Hematopoietic multipotent progenitor cell treated with erythropoietin and hydrocortisone succinate and interleukin-3 and kit ligand, for 17 days (in vitro differentiated cells): ENCODE results near the gene CDKL5.

Experiments used
- DNase-seq: peaks from one replicate; pipeline ENCODE4 v3.0.0-alpha.2; 2015; ENCODE audit warnings: low spot score

Gene CDKL5

GRCh38 chrX:18698737-18699650 lies 273.6 kb downstream of the CDKL5 start:
- DNase-seq, result no peak

- no peak for DNase-seq
These were observed 276.4 kb downstream of the CDKL5 start for GRCh38 chrX:18701621-18702361.

DNA sequence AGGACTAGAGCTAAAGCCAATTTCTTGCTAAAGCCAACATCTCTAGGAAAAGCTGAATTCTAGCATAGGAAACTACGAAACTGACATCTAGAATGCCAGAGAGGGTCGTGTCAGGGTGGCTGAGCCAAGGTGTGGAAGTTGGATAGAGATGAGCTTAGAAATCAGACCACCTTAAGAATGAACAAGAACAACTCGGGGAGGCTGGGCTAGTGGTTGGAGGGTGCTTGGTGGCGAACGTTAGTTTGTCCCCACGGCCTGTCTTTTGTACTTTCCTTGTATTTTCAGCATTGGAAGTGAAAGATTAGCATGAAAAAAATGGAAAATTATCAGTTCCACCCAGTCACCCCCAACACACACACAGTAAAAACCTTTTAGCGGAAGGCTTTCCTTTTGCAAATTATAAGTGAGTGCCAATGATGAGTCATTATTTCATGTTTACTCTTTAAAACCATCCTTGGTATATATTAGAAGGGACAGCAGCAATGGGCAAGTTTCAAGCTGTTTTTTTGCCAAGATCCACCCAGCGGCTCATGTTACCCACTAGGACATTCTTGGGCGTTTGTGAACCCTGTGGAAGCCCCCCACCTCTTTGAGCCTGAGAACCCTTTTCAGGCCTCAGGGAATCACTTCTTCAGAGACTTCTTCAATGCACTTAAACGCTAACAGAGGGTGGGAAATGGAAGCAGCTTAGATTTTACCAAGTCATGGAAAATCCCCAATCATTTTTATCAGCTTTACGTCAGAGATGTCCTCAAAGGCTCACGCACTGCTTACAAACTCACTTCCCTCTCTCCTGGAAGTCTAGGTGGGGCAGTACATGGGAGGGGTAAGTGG lies 277.2 kb downstream of the CDKL5 start:
- DNase-seq, result no peak
